Panc1 (cell line): ENCODE results near the gene MLH3.

ENCODE experiments used
- CTCF ChIP-seq: fragments of 450-650 bp; IDR thresholded peaks from 2 replicates; pipeline ENCODE4 v1.5.1; 2017; ENCODE audit warnings: mild to moderate bottlenecking
- POLR2AphosphoS5 ChIP-seq: IDR thresholded peaks from 2 replicates; pipeline ENCODE4 v1.6.1; 2012; ENCODE audit warnings: mild to moderate bottlenecking, low read depth, low read length, moderate library complexity
- REST ChIP-seq, 2 experiments: IDR thresholded peaks; 2 replicates each; pipeline ENCODE4 v1.6.1; 2011 to 2012; ENCODE audit warnings: low read depth in 2 of 2, control low read depth in 1 of 2, low read length in 1 of 2, mild to moderate bottlenecking in 1 of 2, moderate library complexity in 1 of 2; ENCODE audit not compliant: insufficient read depth in 1 of 2
- TCF7L2 ChIP-seq: IDR thresholded peaks from 2 replicates; pipeline ENCODE4 v1.6.1; 2011; ENCODE audit warnings: mild to moderate bottlenecking, low read depth, low read length, inconsistent platforms

- TF ChIP-seq REST (IDR thresholded peaks at IDR 0.05; ENCODE audit: insufficient read depth in 1 of 2, low read depth in 2 of 2, low read length in 1 of 2) (no peak), CTCF (no peak), TCF7L2 (no peak), POLR2AphosphoS5 (no peak)
These were observed 66.3 kb downstream of the MLH3 start for GRCh38 chr14:74985028-74985310.
